ENCODE results near the gene TXN2.
"Not testable (repeated sequence)": the region's sequence is repeated elsewhere in the genome, so short reads cannot be mapped to it uniquely, and the experiment has no call there.

The TXN2 gene

GRCh38 chr22:36430863-36431262 is 50.6 kb downstream of the TXN2 start:
- in situ Hi-C loops (cut with MboI; ENCODE audit: low sequenced_read_pairs, unreplicated experiment) = no loop called here
- DNase-seq (ENCODE audit: low spot score) = no peak
- TF ChIP-seq, protein P1, sequence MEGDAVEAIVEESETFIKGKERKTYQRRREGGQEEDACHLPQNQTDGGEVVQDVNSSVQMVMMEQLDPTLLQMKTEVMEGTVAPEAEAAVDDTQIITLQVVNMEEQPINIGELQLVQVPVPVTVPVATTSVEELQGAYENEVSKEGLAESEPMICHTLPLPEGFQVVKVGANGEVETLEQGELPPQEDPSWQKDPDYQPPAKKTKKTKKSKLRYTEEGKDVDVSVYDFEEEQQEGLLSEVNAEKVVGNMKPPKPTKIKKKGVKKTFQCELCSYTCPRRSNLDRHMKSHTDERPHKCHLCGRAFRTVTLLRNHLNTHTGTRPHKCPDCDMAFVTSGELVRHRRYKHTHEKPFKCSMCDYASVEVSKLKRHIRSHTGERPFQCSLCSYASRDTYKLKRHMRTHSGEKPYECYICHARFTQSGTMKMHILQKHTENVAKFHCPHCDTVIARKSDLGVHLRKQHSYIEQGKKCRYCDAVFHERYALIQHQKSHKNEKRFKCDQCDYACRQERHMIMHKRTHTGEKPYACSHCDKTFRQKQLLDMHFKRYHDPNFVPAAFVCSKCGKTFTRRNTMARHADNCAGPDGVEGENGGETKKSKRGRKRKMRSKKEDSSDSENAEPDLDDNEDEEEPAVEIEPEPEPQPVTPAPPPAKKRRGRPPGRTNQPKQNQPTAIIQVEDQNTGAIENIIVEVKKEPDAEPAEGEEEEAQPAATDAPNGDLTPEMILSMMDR (IDR thresholded peaks at IDR 0.05; ENCODE audit: borderline replicate concordance, control extremely low read depth, extremely low read depth, insufficient read depth, missing control alignments) = no peak

- DNase-seq (ENCODE audit: low spot score); in situ Hi-C loops (cut with MboI; ENCODE audit: low sequenced_read_pairs, unreplicated experiment): not testable (repeated sequence)
These were observed 53.5 kb downstream of the TXN2 start for GRCh38 chr22:36427952-36428351.

GRCh38 chr22:36425977-36426523 is 55.4 kb downstream of the TXN2 start:
- TF ChIP-seq, protein P1 (IDR thresholded peaks at IDR 0.05; ENCODE audit: borderline replicate concordance, control extremely low read depth, extremely low read depth, insufficient read depth, missing control alignments) = no peak
- DNase-seq (ENCODE audit: low spot score) = no peak
- in situ Hi-C loops (cut with MboI; ENCODE audit: low sequenced_read_pairs, unreplicated experiment) = no loop called here

DNA sequence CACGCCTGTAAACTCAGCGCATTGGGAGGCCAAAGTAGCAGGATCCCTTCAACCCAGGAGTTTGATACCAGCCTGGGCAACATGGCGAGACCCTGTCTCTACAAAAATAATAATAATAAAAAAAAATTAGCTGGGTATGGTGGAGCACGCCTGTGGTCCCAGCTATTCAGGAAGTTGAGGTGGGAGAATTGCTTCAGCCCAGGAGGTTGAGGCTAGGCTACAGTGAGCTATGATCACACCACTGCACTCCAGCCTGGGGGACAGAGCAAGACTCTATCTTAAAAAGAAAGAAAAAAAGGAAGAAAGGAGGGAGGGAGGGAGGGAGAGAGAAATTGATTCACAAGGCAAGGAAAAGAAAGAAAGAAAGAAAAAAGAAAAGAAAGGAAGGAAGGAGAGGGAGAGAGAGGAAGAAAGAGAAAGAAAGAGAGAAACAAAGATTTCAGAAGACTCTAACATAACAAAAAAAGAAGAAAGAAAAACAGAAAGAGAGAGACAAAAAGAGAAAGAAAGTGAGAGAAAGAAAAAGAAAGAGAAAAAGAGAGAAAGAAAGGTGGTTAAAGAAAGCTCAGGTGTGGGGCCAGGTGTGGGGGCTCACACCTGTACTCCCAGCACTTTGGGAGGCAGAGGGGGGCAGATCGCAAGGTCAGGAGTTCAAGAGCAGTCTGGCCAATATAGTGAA is 56.4 kb downstream of the TXN2 start:
- TF ChIP-seq, protein P1 (IDR thresholded peaks at IDR 0.05; ENCODE audit: borderline replicate concordance, control extremely low read depth, extremely low read depth, insufficient read depth, missing control alignments) = no peak
- DNase-seq (ENCODE audit: low spot score) = no peak
- in situ Hi-C loops (cut with MboI; ENCODE audit: low sequenced_read_pairs, unreplicated experiment) = no loop called here

DNA sequence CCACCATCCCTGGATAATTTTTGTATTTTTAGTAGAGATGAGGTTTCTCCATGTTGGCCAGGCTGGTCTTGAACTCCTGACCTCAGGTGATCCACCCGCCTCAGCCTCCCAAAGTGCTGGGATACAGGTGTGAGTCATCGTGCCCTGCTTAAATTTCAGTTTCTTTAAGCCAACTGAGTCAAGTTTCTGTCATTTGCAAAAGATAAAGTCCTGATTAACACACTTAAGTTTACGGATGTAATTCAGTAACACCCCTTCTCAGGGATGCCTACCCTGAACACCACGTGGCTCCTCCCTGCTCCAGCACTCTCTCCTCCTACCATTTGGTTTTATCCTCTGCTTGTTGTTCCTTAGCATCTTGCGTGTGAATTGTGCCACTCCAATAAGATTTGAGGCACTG is 57.0 kb downstream of the TXN2 start:
- DNase-seq (ENCODE audit: low spot score); in situ Hi-C loops (cut with MboI; ENCODE audit: low sequenced_read_pairs, unreplicated experiment): not testable (repeated sequence)

DNA sequence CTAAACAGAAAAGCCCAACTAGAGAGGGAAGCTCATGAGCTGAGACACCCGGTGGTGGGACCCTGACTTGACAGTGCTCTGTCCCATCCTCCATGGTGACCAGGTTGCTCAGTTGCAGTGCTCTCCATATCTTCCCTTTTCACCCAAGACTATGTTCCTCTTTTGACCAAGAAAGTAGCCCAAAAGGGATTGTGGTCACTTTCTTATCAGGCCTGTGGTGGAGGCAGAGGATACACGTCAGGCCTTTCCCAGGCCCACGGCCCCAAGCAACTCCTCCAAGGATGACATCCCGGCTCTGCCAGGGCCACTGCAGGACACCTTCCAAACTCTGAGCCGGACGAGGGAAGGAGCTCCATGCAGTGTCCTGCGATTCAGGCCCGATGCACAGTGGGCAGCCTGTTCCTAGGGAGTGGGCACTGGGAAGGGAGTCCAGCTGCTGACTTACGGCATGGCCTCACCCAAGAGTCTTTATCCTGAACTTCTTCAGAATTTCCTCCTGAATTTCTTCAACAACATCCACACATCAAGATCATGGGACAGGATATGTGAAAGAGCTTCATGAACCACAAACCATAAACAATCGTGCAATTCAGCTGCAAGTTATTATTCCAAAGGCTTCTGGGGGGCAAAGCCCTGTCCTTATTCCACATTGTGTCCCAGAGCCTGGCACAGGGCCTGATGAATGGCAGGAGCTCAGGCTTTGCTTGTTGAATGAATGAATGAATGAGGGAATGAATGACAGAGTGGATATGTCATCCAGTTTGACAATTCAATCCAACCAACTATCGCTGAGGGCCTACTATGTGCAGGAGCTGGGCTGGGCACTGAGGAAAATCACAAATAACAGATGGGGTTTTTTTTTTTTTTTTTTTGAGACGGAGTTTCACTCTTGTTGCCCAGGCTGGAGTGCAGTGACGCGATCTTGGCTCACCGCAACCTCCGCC is 57.7 kb downstream of the TXN2 start:
- DNase-seq (ENCODE audit: low spot score) = no peak
- TF ChIP-seq, protein P1 (IDR thresholded peaks at IDR 0.05; ENCODE audit: borderline replicate concordance, control extremely low read depth, extremely low read depth, insufficient read depth, missing control alignments) = no peak
- in situ Hi-C loops (cut with MboI; ENCODE audit: low sequenced_read_pairs, unreplicated experiment) = no loop called here

- in situ Hi-C loops (cut with MboI; ENCODE audit: low sequenced_read_pairs, unreplicated experiment) = no loop called here
- TF ChIP-seq, protein P1 (IDR thresholded peaks at IDR 0.05; ENCODE audit: borderline replicate concordance, control extremely low read depth, extremely low read depth, insufficient read depth, missing control alignments) = no peak
- no peak for DNase-seq (ENCODE audit: low spot score)
These were observed 59.0 kb downstream of the TXN2 start for GRCh38 chr22:36422287-36423014.
